HL-60 (cell line): ENCODE data around the gene RGSL1.

Source experiments
- CTCF ChIP-seq: IDR thresholded peaks from one replicate; pipeline ENCODE4 v1.5.1; 2011; ENCODE audit warnings: low read length, control low read depth, inconsistent platforms; ENCODE audit not compliant: insufficient read depth
- GABPA ChIP-seq: IDR thresholded peaks from 2 replicates; pipeline ENCODE4 v1.6.1; 2012; ENCODE audit warnings: low read depth
- POLR2AphosphoS5 ChIP-seq: IDR thresholded peaks from 2 replicates; pipeline ENCODE4 v1.6.1; 2012; ENCODE audit warnings: low read depth
- TF ChIP-seq, protein P1 (sequence below): IDR thresholded peaks from 2 replicates; pipeline ENCODE4 v1.6.1; 2012; ENCODE audit warnings: low read depth; ENCODE audit not compliant: insufficient replicate concordance

DNA sequence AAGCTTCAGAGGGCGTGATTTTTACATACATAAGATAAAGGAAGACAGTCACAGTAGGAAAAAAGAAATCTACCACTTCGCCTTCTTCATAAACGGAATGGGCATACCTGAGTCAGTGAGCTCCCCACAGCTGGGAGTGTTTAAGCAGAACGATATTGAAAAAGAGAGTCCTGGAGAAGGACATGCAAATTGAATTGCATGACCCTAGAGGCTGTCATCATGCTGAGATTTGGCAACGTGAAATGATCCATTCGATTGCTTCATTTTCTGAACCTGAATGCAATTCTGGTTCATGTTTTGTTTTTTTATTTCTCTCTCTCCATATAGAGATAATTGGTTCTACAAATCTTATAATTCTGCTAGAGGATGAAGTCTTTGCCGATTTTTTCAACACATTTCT lies 3.7 kb downstream of the RGSL1 start:
- TF ChIP-seq CTCF (no peak), POLR2AphosphoS5 (no peak), GABPA (no peak)
- TF ChIP-seq, protein P1, sequence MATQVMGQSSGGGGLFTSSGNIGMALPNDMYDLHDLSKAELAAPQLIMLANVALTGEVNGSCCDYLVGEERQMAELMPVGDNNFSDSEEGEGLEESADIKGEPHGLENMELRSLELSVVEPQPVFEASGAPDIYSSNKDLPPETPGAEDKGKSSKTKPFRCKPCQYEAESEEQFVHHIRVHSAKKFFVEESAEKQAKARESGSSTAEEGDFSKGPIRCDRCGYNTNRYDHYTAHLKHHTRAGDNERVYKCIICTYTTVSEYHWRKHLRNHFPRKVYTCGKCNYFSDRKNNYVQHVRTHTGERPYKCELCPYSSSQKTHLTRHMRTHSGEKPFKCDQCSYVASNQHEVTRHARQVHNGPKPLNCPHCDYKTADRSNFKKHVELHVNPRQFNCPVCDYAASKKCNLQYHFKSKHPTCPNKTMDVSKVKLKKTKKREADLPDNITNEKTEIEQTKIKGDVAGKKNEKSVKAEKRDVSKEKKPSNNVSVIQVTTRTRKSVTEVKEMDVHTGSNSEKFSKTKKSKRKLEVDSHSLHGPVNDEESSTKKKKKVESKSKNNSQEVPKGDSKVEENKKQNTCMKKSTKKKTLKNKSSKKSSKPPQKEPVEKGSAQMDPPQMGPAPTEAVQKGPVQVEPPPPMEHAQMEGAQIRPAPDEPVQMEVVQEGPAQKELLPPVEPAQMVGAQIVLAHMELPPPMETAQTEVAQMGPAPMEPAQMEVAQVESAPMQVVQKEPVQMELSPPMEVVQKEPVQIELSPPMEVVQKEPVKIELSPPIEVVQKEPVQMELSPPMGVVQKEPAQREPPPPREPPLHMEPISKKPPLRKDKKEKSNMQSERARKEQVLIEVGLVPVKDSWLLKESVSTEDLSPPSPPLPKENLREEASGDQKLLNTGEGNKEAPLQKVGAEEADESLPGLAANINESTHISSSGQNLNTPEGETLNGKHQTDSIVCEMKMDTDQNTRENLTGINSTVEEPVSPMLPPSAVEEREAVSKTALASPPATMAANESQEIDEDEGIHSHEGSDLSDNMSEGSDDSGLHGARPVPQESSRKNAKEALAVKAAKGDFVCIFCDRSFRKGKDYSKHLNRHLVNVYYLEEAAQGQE: no peak
